ENCODE results near the gene LTBP1. TPM values are rescaled to one million over a fixed set of nuclear protein-coding genes. Genes with fewer than 3 reads are reported as not detected.

The LTBP1 gene
- total RNA-seq, 3 donors from 2014 or later = 13.3 to 18.7 (median 17.4) TPM

GRCh38 chr2:33084433-33084832 is 137.7 kb downstream of the LTBP1 start:
- no peaks in the 10 kb centered on the region for H3K36me3 ChIP-seq
- H3K4me1 ChIP-seq = no peaks in the 10 kb centered on the region
- no peak for TF ChIP-seq CTCF (IDR thresholded peaks at IDR 0.05)
- intact Hi-C loops (cut with DNase I; ENCODE audit: low total_unique reads) = no loop called here
- H3K27ac ChIP-seq = peak overlapping the region in 1 of 2 donors; percentile 65
- H3K9me3 ChIP-seq = no peaks in the 10 kb centered on the region
- DNase-seq (ENCODE audit: low spot score in 2 of 2) = no peak
- H3K4me3 ChIP-seq = no peak overlapping the region
- no peaks in the 10 kb centered on the region for H3K27me3 ChIP-seq

GRCh38 chr2:33085646-33086045 is 138.9 kb downstream of the LTBP1 start:
- no peak overlapping the region for H3K4me3 ChIP-seq
- TF ChIP-seq CTCF (IDR thresholded peaks at IDR 0.05) (no peak), POLR2AphosphoS5 (IDR thresholded peaks at IDR 0.05) (no peak), POLR2A (IDR thresholded peaks at IDR 0.05) (no peak)
- H3K9me3 ChIP-seq = no peaks in the 10 kb centered on the region
- no peak overlapping the region for H3K27ac ChIP-seq
- intact Hi-C loops (cut with DNase I; ENCODE audit: low total_unique reads) = no loop called here
- H3K27me3 ChIP-seq = no peaks in the 10 kb centered on the region
- DNase-seq (ENCODE audit: low spot score in 2 of 2) = no peak
- H3K4me1 ChIP-seq = no peaks in the 10 kb centered on the region
- no peaks in the 10 kb centered on the region for H3K36me3 ChIP-seq

GRCh38 chr2:33086400-33087015 is 139.8 kb downstream of the LTBP1 start:
- peak overlapping the region in 1 of 2 donors; percentile 14 for H3K27ac ChIP-seq
- no peak overlapping the region for H3K4me3 ChIP-seq
- H3K27me3 ChIP-seq = no peaks in the 10 kb centered on the region
- intact Hi-C loops (cut with DNase I; ENCODE audit: low total_unique reads) = no loop called here
- H3K36me3 ChIP-seq = no peaks in the 10 kb centered on the region
- H3K4me1 ChIP-seq = no peaks in the 10 kb centered on the region
- no peak for DNase-seq (ENCODE audit: low spot score in 2 of 2)
- no peak for TF ChIP-seq POLR2A (IDR thresholded peaks at IDR 0.05)
- TF ChIP-seq POLR2AphosphoS5 (IDR thresholded peaks at IDR 0.05) = no peak
- TF ChIP-seq CTCF (IDR thresholded peaks at IDR 0.05) = no peak
- no peaks in the 10 kb centered on the region for H3K9me3 ChIP-seq

GRCh38 chr2:33090553-33091134 is 143.9 kb downstream of the LTBP1 start:
- H3K27ac ChIP-seq = no peak overlapping the region
- intact Hi-C loops (cut with DNase I; ENCODE audit: low total_unique reads) = no loop called here
- TF ChIP-seq POLR2AphosphoS5 (IDR thresholded peaks at IDR 0.05) (no peak), POLR2A (IDR thresholded peaks at IDR 0.05) (no peak), CTCF (IDR thresholded peaks at IDR 0.05) (no peak)

GRCh38 chr2:33091541-33092123 is 144.9 kb downstream of the LTBP1 start:
- Histone ChIP-seq H3K36me3 (no peaks in the 10 kb centered on the region), H3K9me3 (no peaks in the 10 kb centered on the region), H3K27ac (no peak overlapping the region), H3K27me3 (no peaks in the 10 kb centered on the region), H3K4me3 (no peak overlapping the region), H3K4me1 (no peaks in the 10 kb centered on the region)
- intact Hi-C loops (cut with DNase I; ENCODE audit: low total_unique reads) = no loop called here
- no peak for TF ChIP-seq POLR2A (IDR thresholded peaks at IDR 0.05)
- TF ChIP-seq POLR2AphosphoS5 (IDR thresholded peaks at IDR 0.05) = no peak
- TF ChIP-seq CTCF (IDR thresholded peaks at IDR 0.05) = no peak
- DNase-seq (ENCODE audit: low spot score in 2 of 2) = no peak

More at GRCh38 chr2:33090553-33091134, 143.9 kb downstream of the LTBP1 start:
- DNase-seq (ENCODE audit: low spot score in 2 of 2) = no peak
- H3K27me3 ChIP-seq = no peaks in the 10 kb centered on the region
- no peaks in the 10 kb centered on the region for H3K36me3 ChIP-seq
- H3K4me3 ChIP-seq = no peak overlapping the region
- H3K9me3 ChIP-seq = no peaks in the 10 kb centered on the region
- H3K4me1 ChIP-seq = no peaks in the 10 kb centered on the region

Data from breast epithelium (tissue), 4 donors.